ENCODE measurements around the gene NFE2L1.
"Not testable (repeated sequence)": the region's sequence is repeated elsewhere in the genome, so short reads cannot be mapped to it uniquely, and the experiment has no call there.

The NFE2L1 gene

GRCh38 chr17:48067808-48068207 lies 19.6 kb downstream of the NFE2L1 start:
- DNase-seq (ENCODE audit: low spot score) = not testable (repeated sequence)

DNA sequence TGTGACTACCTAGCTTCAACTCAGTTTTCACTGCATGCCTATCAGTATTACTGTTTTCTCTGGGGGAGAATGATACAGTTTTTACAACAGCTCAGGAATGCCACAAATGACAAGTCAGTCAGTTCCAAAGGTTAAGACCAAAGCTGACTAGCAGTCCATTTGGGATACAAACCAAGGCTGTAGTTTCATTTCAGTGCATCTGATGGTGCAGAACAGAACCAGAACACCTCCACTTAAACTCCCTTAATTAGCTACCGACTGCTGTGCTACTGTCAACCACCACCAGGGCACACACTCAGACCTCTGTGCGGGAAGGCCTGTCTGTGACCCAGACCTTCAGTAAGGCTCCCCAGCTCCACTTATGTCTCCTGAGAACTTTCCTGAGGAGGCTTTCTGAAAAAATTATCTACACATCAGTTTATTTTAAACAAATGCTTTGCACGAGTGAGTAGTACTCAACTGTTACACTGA lies 20.4 kb downstream of the NFE2L1 start:
- DNase-seq (ENCODE audit: low spot score) = no peak

DNA sequence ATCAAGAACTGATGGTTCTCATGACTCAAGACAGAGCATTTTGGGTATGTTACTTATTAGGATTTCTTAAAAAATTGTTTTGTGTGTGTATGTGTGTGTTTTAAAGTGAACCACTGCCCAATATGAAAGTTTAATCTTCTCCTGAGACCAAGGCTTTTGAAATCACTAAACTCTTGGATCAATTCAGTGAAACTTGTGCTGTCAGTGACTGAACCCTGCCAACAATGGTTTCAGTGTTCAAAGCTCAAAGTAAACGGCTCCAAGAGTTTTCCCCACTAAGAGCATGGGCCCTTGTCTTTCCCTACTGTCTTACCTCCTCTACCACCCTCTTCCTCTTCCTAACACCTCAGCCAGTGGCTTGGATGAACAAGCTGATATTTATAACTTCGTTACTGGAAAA lies 22.0 kb downstream of the NFE2L1 start:
- DNase-seq (ENCODE audit: low spot score) = no peak

- DNase-seq (ENCODE audit: low spot score) = no peak
Measured at GRCh38 chr17:48071654-48072053, 23.5 kb downstream of the NFE2L1 start.

DNA sequence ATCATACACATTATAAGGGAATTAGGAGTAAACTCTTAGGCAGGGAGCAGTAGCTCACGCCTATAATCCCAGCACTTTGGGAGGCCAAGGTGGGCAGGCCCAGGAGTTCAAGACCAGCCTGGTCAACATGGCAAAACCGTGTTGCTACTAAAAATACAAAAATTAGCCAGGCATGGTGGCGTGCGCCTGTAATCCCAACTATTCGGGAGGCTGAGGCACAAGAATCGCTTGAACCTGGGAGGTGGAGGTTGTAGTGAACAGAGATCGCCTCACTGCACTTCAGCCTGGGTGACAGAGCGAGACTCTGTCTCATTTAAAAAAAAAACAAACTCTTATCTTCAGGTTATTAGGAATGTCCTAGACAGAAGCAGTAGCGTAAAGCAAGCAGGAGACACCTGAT lies 24.7 kb downstream of the NFE2L1 start:
- DNase-seq (ENCODE audit: low spot score) = not testable (repeated sequence)

DNA sequence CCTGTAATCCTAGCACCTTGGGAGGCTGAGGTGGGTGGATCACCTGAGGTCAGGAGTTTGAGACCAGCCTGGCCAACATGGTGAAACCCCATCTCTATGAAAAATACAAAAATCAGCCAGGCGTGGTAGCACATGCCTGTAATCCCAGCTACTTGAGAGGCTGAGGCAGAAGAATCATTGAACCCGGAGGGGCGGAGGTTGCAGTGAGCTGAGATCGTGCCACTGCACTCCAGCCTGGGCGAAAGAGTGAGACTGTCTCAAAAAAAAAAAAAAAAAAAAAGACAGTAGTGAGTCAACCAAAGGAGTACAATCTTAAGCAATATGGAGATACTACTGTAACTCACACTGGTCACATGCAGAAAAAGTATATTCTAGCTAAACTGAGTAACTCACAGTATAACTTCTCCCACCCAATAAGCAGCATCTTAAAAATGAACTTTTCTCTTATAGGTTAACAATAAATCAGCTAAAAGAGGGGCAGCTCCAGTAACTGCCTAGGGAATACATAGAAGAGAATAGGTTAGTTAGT lies 25.5 kb downstream of the NFE2L1 start:
- not testable (repeated sequence) for DNase-seq (ENCODE audit: low spot score)

GRCh38 chr17:48074322-48075081 lies 26.3 kb downstream of the NFE2L1 start:
- peak; percentile 56 for DNase-seq (ENCODE audit: low spot score)

DNA sequence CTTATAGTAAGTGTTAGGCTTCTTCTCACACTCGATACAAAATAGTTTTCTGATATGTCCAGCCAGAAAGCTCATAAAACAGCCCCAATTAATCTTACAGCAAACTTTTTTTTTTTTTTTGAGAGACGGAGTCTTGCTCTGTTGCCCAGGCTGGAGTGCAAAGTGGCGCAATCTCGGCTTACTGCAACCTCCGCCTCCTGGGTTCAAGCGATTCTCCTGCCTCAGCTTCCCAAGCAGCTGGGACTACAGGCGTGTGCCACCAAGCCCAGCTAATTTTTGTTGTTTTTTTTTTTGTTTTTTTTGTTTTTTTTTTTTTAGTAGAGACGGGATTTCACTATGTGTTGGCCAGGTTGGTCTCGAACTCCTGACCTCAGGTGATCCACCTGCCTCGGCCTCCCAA lies 29.0 kb downstream of the NFE2L1 start:
- DNase-seq (ENCODE audit: low spot score) = not testable (repeated sequence)

DNA sequence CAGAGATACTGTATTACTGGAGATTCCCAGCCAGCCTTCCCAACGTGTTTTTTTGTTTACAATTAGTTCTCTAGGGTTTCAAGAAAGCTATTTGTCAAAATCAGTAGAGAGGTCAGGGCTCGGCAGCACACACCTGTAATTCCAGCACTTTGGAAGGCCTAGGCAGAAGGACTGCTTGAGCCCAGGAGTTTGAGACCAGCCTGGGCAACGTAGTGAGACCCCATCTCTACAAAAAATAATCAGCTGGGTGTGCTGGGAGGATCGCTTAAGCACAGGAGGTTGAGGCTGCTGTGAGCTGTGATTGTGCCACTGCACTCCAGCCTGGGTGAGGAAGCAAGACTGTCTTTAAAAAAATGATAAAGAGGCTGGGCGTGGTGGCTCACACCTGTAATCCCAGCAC lies 33.7 kb downstream of the NFE2L1 start:
- no peak for DNase-seq (ENCODE audit: low spot score)

DNA sequence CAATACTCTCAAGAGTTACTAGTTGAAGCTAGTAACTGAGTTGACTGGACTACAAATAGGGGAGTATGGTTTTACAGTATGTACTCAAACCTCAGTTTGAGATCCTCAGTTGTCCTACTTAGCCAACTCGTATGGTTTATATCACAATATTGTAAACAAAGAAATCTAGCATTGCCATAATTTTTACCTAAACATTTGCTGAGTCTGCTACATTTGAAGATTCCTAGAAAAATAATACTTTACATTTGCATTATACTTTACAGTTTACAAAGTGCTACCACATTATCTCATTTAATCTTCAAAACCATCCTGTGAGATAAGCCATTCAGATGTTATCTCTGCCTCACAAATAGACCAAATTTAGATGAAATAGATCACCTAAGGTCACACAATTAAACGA lies 36.8 kb downstream of the NFE2L1 start:
- no peak for DNase-seq (ENCODE audit: low spot score)

- DNase-seq (ENCODE audit: low spot score) = no peak
Measured at GRCh38 chr17:48093341-48094045, 45.3 kb downstream of the NFE2L1 start.

GRCh38 chr17:48095611-48096010 lies 47.5 kb downstream of the NFE2L1 start:
- DNase-seq (ENCODE audit: low spot score) = no peak

DNA sequence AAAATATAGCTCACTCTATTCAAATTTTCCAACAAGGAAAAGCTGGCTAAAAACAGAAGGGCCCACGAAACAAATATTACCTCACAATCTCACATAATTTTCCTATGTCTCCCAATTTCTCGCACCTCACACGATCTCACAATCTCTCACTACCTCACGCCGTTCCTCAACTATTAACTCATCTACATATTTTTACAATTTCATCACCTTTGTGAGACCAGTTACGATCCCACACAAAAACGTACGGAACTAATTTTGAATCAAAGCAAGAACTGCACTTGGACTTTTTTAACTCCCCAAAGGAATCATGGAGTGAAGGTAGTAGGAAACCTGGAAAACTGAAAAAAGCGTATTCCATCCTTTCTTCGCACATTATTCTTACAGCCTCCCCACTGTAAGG lies 52.0 kb downstream of the NFE2L1 start:
- DNase-seq (ENCODE audit: low spot score) = no peak

GRCh38 chr17:48100591-48101011 lies 52.4 kb downstream of the NFE2L1 start:
- DNase-seq (ENCODE audit: low spot score) = peak; percentile 37

DNA sequence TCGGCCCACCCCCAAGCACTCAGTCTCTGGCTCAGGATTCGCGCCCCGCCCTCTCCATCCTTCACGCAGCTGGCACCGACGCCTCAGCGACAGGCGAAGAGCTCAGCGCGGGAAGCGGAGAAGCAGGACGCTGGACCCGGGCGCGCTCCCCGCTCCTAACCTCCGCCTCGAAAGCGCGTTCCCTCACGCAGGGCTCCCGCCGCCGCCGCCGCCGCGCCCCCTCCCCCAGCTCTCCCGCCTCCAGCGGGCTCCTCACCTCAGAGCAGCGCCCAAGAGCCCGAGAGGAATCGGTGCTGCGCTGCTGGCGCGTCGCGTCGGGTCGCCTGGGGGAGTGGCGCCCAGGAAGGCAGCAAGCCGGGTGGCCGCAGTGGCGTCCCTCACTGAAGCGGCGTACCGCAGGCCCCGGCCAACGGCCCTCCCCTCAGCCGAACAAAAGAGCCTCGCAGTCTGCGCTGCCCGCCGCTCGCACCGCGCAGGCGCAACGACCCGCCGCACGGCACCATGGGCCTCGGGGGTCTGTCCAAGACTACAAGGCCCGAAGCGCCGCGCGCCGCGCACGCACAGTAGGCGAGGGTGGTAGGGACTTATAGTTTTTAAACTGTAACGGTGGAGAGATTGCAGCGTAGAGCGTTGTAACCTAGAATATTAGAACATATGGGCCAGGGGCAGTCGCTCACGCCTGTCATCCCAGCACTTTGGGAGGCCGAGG lies 53.0 kb downstream of the NFE2L1 start, which contains the start of gene CBX1:
Gene CBX1, minus strand, starts transcription at position 467 of the 709 bp plus-strand sequence. CDS start 24,474 bp downstream, outside the sequence.
- peak; percentile 91 for DNase-seq (ENCODE audit: low spot score)

- DNase-seq (ENCODE audit: low spot score) = no peak
Measured at GRCh38 chr17:48102043-48102750, 54.0 kb downstream of the NFE2L1 start.

GRCh38 chr17:48102798-48103715 lies 54.9 kb downstream of the NFE2L1 start:
- DNase-seq (ENCODE audit: low spot score) = no peak

DNA sequence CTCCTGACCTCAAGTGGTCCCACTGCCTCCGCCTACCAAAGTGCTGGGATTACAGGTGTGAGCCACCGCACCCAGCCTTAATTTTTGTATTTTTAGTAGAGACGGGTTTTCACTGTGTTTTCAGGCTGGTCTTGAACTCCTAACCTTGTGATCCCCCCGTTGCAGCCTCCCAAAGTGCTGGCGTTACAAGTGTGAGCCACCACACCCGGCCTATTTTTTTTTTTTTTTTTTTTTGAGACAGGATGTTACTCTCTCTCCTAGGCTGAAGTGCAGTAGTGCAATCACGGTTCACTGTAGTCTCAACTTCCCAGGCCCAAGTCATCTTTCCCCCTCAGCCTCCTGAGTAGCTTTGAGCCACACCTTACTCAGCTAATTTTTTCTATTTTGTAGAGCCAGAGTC lies 56.3 kb downstream of the NFE2L1 start:
- no peak for DNase-seq (ENCODE audit: low spot score)

DNA sequence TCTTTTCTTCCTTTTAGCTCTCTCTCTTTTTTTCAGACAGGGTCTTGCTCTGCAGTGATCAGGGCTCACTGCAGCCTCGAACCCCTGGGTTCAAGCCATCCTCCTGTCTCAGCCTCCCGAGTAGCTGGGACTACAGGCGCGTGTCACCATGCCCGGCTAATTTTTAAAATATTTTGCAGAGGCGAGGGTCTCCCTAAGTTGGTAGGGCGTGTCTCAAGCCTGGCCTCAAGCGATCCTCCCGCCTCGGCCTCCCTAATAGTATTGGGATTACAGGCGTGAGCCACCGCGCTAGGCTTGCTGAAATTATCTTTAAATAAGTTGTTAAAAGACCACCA lies 58.6 kb downstream of the NFE2L1 start:
- DNase-seq (ENCODE audit: low spot score) = no peak

GRCh38 chr17:48107137-48108055 lies 59.2 kb downstream of the NFE2L1 start, which contains the start of gene SNX11:
SNX11 (plus strand) TSS chr17:48107766; CDS start chr17:48112044, 4,278 bp downstream.
- DNase-seq (ENCODE audit: low spot score) = peak; percentile 89

Data from LoVo (cell line).